HEK293 (cell line): ENCODE results near the gene RPL14.

ENCODE experiments used
- CTCF ChIA-PET: fragments of 350-600 bp; formaldehyde crosslinking; extraction: SDS; loops from one replicate; lab custom pipeline; 2021; ENCODE audit warnings: antibody characterized with exemption; lab: Yijun Ruan, JAX
- POLR2A ChIA-PET: fragments of 300-600 bp; formaldehyde crosslinking; extraction: SDS; loops from one replicate; lab custom pipeline; 2020; ENCODE audit warnings: antibody characterized with exemption, inconsistent platforms; lab: Yijun Ruan, JAX
- H3K27ac ChIP-seq: fragments of 200-500 bp; sonication (Bioruptor generic); 2 replicates; pipeline ENCODE4 v1.5.1; 2014; ENCODE audit warnings: low read depth, low read length, control low read depth, inconsistent platforms; ENCODE audit errors: extremely low read depth
- H3K36me3 ChIP-seq, 2 experiments: fragments of 200-500 bp in 1 of 2; sonication (Bioruptor generic) in 1 of 2; 1 replicate in 1 of 2; 2 replicates in 1 of 2; pipeline ENCODE4 v1.5.1; 2014 to 2017; ENCODE audit warnings: inconsistent platforms in 2 of 2, low read length in 2 of 2; ENCODE audit not compliant: control insufficient read depth in 2 of 2, insufficient read depth in 1 of 2
- H3K4me1 ChIP-seq: fragments of 200-500 bp; sonication (Bioruptor generic); 2 replicates; pipeline ENCODE4 v1.5.1; 2014; ENCODE audit warnings: mild to moderate bottlenecking, low read length, inconsistent platforms; ENCODE audit not compliant: control insufficient read depth, insufficient read depth
- H3K4me3 ChIP-seq: 2 replicates; pipeline ENCODE4 v1.5.1; 2011; ENCODE audit warnings: low read depth, mild to moderate bottlenecking, control low read depth, low read length, moderate library complexity
- H3K9me3 ChIP-seq: fragments of 200-500 bp; sonication (Bioruptor generic); 2 replicates; pipeline ENCODE4 v1.5.1; 2014; ENCODE audit warnings: low read depth, low read length, inconsistent platforms; ENCODE audit not compliant: control insufficient read depth, insufficient read depth
- BCL11A ChIP-seq: fragments of 450-650 bp; formaldehyde crosslinking; IDR thresholded peaks from 2 replicates; pipeline ENCODE4 v1.5.1; 2016; ENCODE audit warnings: low read depth, missing biosample characterization, missing genetic modification characterization
- GFI1B ChIP-seq: fragments of 450-650 bp; formaldehyde crosslinking; IDR thresholded peaks from 2 replicates; pipeline ENCODE4 v1.5.1; 2016; ENCODE audit warnings: missing biosample characterization, missing genetic modification characterization
- KLF1 ChIP-seq: fragments of 450-650 bp; formaldehyde crosslinking; IDR thresholded peaks from 2 replicates; pipeline ENCODE4 v1.5.1; 2016; ENCODE audit warnings: missing biosample characterization, missing genetic modification characterization
- ZEB2 ChIP-seq: fragments of 450-650 bp; formaldehyde crosslinking; IDR thresholded peaks from 2 replicates; pipeline ENCODE4 v1.5.1; 2016; ENCODE audit warnings: missing biosample characterization, missing genetic modification characterization
- ZNF112 ChIP-seq: fragments of 450-650 bp; formaldehyde crosslinking; IDR thresholded peaks from 2 replicates; pipeline ENCODE4 v1.5.0; 2017; ENCODE audit warnings: missing biosample characterization, missing genetic modification characterization
- ZNF175 ChIP-seq: fragments of 450-650 bp; formaldehyde crosslinking; IDR thresholded peaks from 2 replicates; pipeline ENCODE4 v1.5.1; 2016; ENCODE audit warnings: missing biosample characterization, missing genetic modification characterization
- ZNF248 ChIP-seq: fragments of 450-650 bp; formaldehyde crosslinking; IDR thresholded peaks from 2 replicates; pipeline ENCODE4 v1.5.1; 2017; ENCODE audit warnings: missing biosample characterization, missing genetic modification characterization
- ZNF324 ChIP-seq: fragments of 450-650 bp; formaldehyde crosslinking; IDR thresholded peaks from 2 replicates; pipeline ENCODE4 v1.5.1; 2016; ENCODE audit warnings: missing biosample characterization, missing genetic modification characterization
- ZNF341 ChIP-seq: fragments of 450-650 bp; formaldehyde crosslinking; IDR thresholded peaks from 2 replicates; pipeline ENCODE4; 2016; ENCODE audit warnings: low read depth, missing biosample characterization, missing genetic modification characterization
- ZNF544 ChIP-seq: fragments of 450-650 bp; formaldehyde crosslinking; IDR thresholded peaks from 2 replicates; pipeline ENCODE4 v1.5.0; 2017; ENCODE audit warnings: missing biosample characterization, missing genetic modification characterization
- ZNF561 ChIP-seq: fragments of 450-650 bp; IDR thresholded peaks from 2 replicates; pipeline ENCODE4 v1.5.1; 2018; ENCODE audit warnings: missing biosample characterization, missing genetic modification characterization, borderline replicate concordance
- ZNF621 ChIP-seq: fragments of 450-650 bp; formaldehyde crosslinking; IDR thresholded peaks from 2 replicates; pipeline ENCODE4 v1.5.1; 2017; ENCODE audit warnings: missing biosample characterization, missing genetic modification characterization
- ZNF654 ChIP-seq: fragments of 450-650 bp; formaldehyde crosslinking; IDR thresholded peaks from 2 replicates; pipeline ENCODE4 v1.5.1; 2016; ENCODE audit warnings: low read depth, missing biosample characterization, missing genetic modification characterization
- ZNF747 ChIP-seq: fragments of 450-650 bp; formaldehyde crosslinking; IDR thresholded peaks from 2 replicates; pipeline ENCODE4 v1.5.1; 2016; ENCODE audit warnings: missing biosample characterization, missing genetic modification characterization
- ZNF76 ChIP-seq: fragments of 450-650 bp; formaldehyde crosslinking; IDR thresholded peaks from 2 replicates; pipeline ENCODE4; 2016; ENCODE audit warnings: low read depth, missing biosample characterization, missing genetic modification characterization, borderline replicate concordance
- TF ChIP-seq, protein P1 (sequence below): fragments of 450-650 bp; formaldehyde crosslinking; IDR thresholded peaks from 2 replicates; pipeline ENCODE4 v1.5.1; 2016; ENCODE audit warnings: missing biosample characterization, missing genetic modification characterization
- TF ChIP-seq, protein P2 (sequence below): fragments of 450-650 bp; formaldehyde crosslinking; IDR thresholded peaks from 2 replicates; pipeline ENCODE4 v1.5.1; 2016; ENCODE audit warnings: missing biosample characterization, missing genetic modification characterization
- TF ChIP-seq, protein P3 (sequence below): fragments of 450-650 bp; formaldehyde crosslinking; IDR thresholded peaks from 2 replicates; pipeline ENCODE4 v1.5.1; 2016; ENCODE audit warnings: missing biosample characterization, missing genetic modification characterization
- TF ChIP-seq, protein P4 (sequence below): fragments of 450-650 bp; formaldehyde crosslinking; IDR thresholded peaks from 2 replicates; pipeline ENCODE4 v1.5.1; 2016; ENCODE audit warnings: missing biosample characterization, missing genetic modification characterization
- TF ChIP-seq, protein P5 (sequence below): fragments of 450-650 bp; formaldehyde crosslinking; IDR thresholded peaks from 2 replicates; pipeline ENCODE4 v1.5.1; 2016; ENCODE audit warnings: missing biosample characterization, missing genetic modification characterization
- TF ChIP-seq, protein P6 (sequence below): fragments of 450-650 bp; formaldehyde crosslinking; IDR thresholded peaks from 2 replicates; pipeline ENCODE4 v1.5.1; 2016; ENCODE audit warnings: missing biosample characterization, missing genetic modification characterization, low read depth

Gene RPL14

DNA sequence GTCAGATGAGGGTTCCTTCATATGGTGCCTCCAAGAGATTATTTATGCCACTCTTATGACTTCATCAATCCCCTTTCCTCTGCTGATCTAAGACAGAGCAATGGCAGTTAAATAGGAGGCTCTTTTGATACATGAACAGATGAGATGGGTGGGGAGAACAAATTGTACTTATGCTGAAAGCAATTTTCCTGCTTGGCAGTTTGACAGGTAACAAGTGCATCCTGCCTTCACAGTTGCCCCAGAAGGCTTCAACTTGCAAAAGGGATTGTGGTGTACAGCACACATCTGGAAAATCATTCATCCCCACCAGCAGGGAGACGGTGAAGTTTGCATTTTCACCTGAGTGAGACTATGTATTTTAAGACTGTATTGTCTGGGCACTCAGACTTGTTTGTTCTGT lies 42.9 kb upstream of the RPL14 start:
- CTCF ChIA-PET, result no interaction called here
- TF ChIP-seq ZNF654 (tag by site-specific recombination), result no peak
- no peak for TF ChIP-seq ZNF175 (tag by site-specific recombination)
- TF ChIP-seq ZNF747, result no peak
- no peak for TF ChIP-seq ZNF324 (tag by site-specific recombination)
- TF ChIP-seq ZEB2 (tag by site-specific recombination), result no peak
- TF ChIP-seq, protein P1, sequence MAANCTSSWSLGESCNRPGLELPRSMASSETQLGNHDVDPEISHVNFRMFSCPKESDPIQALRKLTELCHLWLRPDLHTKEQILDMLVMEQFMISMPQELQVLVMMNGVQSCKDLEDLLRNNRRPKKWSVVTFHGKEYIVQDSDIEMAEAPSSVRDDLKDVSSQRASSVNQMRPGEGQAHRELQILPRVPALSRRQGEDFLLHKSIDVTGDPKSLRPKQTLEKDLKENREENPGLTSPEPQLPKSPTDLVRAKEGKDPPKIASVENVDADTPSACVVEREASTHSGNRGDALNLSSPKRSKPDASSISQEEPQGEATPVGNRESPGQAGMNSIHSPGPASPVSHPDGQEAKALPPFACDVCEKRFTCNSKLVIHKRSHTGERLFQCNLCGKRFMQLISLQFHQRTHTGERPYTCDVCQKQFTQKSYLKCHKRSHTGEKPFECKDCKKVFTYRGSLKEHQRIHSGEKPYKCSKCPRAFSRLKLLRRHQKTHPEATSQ (tag by site-specific recombination), result no peak
- TF ChIP-seq ZNF112, result no peak
- no peak for TF ChIP-seq ZNF621 (tag by site-specific recombination)
- TF ChIP-seq, protein P2, sequence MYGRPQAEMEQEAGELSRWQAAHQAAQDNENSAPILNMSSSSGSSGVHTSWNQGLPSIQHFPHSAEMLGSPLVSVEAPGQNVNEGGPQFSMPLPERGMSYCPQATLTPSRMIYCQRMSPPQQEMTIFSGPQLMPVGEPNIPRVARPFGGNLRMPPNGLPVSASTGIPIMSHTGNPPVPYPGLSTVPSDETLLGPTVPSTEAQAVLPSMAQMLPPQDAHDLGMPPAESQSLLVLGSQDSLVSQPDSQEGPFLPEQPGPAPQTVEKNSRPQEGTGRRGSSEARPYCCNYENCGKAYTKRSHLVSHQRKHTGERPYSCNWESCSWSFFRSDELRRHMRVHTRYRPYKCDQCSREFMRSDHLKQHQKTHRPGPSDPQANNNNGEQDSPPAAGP (tag by site-specific recombination), result no peak
- no peak for TF ChIP-seq ZNF76 (tag by site-specific recombination)
- TF ChIP-seq ZNF248 (tag by site-specific recombination), result no peak
- TF ChIP-seq, protein P3, sequence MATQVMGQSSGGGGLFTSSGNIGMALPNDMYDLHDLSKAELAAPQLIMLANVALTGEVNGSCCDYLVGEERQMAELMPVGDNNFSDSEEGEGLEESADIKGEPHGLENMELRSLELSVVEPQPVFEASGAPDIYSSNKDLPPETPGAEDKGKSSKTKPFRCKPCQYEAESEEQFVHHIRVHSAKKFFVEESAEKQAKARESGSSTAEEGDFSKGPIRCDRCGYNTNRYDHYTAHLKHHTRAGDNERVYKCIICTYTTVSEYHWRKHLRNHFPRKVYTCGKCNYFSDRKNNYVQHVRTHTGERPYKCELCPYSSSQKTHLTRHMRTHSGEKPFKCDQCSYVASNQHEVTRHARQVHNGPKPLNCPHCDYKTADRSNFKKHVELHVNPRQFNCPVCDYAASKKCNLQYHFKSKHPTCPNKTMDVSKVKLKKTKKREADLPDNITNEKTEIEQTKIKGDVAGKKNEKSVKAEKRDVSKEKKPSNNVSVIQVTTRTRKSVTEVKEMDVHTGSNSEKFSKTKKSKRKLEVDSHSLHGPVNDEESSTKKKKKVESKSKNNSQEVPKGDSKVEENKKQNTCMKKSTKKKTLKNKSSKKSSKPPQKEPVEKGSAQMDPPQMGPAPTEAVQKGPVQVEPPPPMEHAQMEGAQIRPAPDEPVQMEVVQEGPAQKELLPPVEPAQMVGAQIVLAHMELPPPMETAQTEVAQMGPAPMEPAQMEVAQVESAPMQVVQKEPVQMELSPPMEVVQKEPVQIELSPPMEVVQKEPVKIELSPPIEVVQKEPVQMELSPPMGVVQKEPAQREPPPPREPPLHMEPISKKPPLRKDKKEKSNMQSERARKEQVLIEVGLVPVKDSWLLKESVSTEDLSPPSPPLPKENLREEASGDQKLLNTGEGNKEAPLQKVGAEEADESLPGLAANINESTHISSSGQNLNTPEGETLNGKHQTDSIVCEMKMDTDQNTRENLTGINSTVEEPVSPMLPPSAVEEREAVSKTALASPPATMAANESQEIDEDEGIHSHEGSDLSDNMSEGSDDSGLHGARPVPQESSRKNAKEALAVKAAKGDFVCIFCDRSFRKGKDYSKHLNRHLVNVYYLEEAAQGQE (tag by site-specific recombination), result no peak
- TF ChIP-seq BCL11A, result no peak
- TF ChIP-seq, protein P4, sequence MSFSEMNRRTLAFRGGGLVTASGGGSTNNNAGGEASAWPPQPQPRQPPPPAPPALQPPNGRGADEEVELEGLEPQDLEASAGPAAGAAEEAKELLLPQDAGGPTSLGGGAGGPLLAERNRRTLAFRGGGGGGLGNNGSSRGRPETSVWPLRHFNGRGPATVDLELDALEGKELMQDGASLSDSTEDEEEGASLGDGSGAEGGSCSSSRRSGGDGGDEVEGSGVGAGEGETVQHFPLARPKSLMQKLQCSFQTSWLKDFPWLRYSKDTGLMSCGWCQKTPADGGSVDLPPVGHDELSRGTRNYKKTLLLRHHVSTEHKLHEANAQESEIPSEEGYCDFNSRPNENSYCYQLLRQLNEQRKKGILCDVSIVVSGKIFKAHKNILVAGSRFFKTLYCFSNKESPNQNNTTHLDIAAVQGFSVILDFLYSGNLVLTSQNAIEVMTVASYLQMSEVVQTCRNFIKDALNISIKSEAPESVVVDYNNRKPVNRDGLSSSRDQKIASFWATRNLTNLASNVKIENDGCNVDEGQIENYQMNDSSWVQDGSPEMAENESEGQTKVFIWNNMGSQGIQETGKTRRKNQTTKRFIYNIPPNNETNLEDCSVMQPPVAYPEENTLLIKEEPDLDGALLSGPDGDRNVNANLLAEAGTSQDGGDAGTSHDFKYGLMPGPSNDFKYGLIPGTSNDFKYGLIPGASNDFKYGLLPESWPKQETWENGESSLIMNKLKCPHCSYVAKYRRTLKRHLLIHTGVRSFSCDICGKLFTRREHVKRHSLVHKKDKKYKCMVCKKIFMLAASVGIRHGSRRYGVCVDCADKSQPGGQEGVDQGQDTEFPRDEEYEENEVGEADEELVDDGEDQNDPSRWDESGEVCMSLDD (tag by site-specific recombination), result no peak
- no peak for TF ChIP-seq ZNF544 (tag by site-specific recombination)
- POLR2A ChIA-PET, result no interaction called here
- Histone ChIP-seq H3K9me3 (no peaks in the 10 kb centered on the region), H3K4me1 (no peaks in the 10 kb centered on the region; the same call in 1 of the 2 replicates), H3K36me3 (no peaks in the 10 kb centered on the region), H3K27ac (no peak overlapping the region), H3K4me3 (no peak overlapping the region)

DNA sequence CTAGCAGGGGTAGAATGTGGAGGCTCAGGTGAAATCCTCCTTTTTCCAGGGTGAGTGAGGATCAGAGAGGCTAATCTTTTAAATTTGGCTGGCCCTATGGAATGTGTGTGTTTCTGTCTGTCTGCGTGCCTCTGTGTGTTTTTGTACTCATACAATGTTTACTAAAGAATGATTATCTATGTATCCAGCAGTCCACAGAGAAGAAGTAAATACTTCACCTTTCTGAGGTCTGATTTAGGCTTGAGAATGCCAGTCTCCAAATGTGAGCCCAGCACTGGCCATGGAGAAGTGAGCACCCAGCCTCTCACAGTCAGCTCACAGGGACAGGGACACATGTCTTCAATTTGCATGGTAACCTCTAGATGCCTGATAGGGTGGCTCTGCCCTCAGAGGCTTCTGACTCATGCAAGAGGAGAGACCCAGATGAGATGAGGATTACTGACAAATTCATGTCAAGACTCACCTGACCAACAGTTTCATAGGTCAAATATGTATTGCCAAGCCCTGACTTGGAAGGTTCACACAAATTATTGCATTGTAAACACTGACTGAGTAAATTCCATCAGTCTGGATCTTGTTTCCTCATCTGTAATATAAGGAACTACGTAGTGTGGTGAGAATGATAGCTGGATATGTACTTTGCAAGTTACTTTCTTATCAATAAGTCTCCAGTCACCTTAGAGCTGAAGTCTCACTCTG lies 39.1 kb upstream of the RPL14 start:
- H3K9me3 ChIP-seq, result no peaks in the 10 kb centered on the region
- no peaks in the 10 kb centered on the region; the same call in 1 of the 2 replicates for H3K4me1 ChIP-seq
- no peaks in the 10 kb centered on the region for H3K36me3 ChIP-seq
- no peak overlapping the region for H3K27ac ChIP-seq
- ChIA-PET POLR2A (no interaction called here), CTCF (no interaction called here)
- H3K4me3 ChIP-seq, result no peak overlapping the region
- TF ChIP-seq KLF1 (tag by site-specific recombination) (no peak), ZNF341 (tag by site-specific recombination) (no peak), GFI1B (no peak), ZNF561 (tag by site-specific recombination) (no peak)
- TF ChIP-seq, protein P5, sequence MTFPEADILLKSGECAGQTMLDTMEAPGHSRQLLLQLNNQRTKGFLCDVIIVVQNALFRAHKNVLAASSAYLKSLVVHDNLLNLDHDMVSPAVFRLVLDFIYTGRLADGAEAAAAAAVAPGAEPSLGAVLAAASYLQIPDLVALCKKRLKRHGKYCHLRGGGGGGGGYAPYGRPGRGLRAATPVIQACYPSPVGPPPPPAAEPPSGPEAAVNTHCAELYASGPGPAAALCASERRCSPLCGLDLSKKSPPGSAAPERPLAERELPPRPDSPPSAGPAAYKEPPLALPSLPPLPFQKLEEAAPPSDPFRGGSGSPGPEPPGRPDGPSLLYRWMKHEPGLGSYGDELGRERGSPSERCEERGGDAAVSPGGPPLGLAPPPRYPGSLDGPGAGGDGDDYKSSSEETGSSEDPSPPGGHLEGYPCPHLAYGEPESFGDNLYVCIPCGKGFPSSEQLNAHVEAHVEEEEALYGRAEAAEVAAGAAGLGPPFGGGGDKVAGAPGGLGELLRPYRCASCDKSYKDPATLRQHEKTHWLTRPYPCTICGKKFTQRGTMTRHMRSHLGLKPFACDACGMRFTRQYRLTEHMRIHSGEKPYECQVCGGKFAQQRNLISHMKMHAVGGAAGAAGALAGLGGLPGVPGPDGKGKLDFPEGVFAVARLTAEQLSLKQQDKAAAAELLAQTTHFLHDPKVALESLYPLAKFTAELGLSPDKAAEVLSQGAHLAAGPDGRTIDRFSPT (tag by site-specific recombination), result no peak
- TF ChIP-seq, protein P6, sequence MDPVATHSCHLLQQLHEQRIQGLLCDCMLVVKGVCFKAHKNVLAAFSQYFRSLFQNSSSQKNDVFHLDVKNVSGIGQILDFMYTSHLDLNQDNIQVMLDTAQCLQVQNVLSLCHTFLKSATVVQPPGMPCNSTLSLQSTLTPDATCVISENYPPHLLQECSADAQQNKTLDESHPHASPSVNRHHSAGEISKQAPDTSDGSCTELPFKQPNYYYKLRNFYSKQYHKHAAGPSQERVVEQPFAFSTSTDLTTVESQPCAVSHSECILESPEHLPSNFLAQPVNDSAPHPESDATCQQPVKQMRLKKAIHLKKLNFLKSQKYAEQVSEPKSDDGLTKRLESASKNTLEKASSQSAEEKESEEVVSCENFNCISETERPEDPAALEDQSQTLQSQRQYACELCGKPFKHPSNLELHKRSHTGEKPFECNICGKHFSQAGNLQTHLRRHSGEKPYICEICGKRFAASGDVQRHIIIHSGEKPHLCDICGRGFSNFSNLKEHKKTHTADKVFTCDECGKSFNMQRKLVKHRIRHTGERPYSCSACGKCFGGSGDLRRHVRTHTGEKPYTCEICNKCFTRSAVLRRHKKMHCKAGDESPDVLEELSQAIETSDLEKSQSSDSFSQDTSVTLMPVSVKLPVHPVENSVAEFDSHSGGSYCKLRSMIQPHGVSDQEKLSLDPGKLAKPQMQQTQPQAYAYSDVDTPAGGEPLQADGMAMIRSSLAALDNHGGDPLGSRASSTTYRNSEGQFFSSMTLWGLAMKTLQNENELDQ, result no peak
